Tibial nerve (tissue), 4 donors: Measurements from ENCODE around the gene PDZD8. TPM values are rescaled to one million over a fixed set of nuclear protein-coding genes. Genes with fewer than 3 reads are reported as not detected.

Experiments
- DNase-seq, 2 donors: peaks; one replicate each; pipeline ENCODE4 v3.0.0-alpha.2; 2019; ENCODE audit warnings: low spot score in 2 of 2
- H3K27ac ChIP-seq, 4 donors: fragments of 200-600 bp; sonication (generic) in 3 of 4; one replicate each; pipeline ENCODE4 v1.5.1; 2017 to 2019; ENCODE audit warnings: mild to moderate bottlenecking in 1 of 4
- H3K27me3 ChIP-seq, 2 donors: fragments of 200-600 bp; sonication (generic) in 1 of 2; one replicate each; pipeline versions ENCODE4 v1.5.1 to v1.6.0; 2017 to 2019
- H3K36me3 ChIP-seq, 3 donors: fragments of 200-600 bp; sonication (generic); one replicate each; pipeline ENCODE4 v1.5.1; 2018 to 2019
- H3K4me1 ChIP-seq, 4 donors: fragments of 200-600 bp; sonication (generic) in 3 of 4; one replicate each; pipeline ENCODE4 v1.5.1; 2017 to 2019
- H3K4me3 ChIP-seq, 4 donors: fragments of 200-600 bp; sonication (generic) in 3 of 4; one replicate each; pipeline ENCODE4 v1.5.1; 2017 to 2019; ENCODE audit warnings: mild to moderate bottlenecking in 1 of 4, moderate library complexity in 1 of 4
- H3K9me3 ChIP-seq, 4 donors: fragments of 200-600 bp; sonication (generic) in 3 of 4; one replicate each; pipeline ENCODE4 v1.5.1; 2017 to 2019
- EP300 ChIP-seq, 2 donors: sonication (generic); formaldehyde crosslinking; IDR thresholded peaks; one replicate each; pipeline ENCODE4 v1.6.1; 2017; ENCODE audit warnings: antibody characterized with exemption in 2 of 2, mild to moderate bottlenecking in 1 of 2
- POLR2A ChIP-seq, 2 donors: fragments of 450-650 bp; IDR thresholded peaks; one replicate each; pipeline ENCODE4 v1.6.1; 2017; ENCODE audit warnings: antibody characterized with exemption in 2 of 2, mild to moderate bottlenecking in 2 of 2, moderate library complexity in 2 of 2
- WGBS, 2 donors: methylation state at CpG; one replicate each; pipeline ENCODE4 v1.1.5; 2018; 5-methylcytosine and 5-hydroxymethylcytosine counted together
- total RNA-seq, 4 donors: library from RNA; depleted of rRNA; stranded (reverse); fragments of >200 nt; gene quantifications; one replicate each; pipeline ENCODE4 v1.1.0, GENCODE V29; 2016
- TF ChIP-seq, protein P1 (sequence below), 5 experiments: fragments of 200-600 bp in 3 of 5; fragments of 450-650 bp in 2 of 5; sonication (generic) in 3 of 5; IDR thresholded peaks; one replicate each; pipeline ENCODE4 v1.5.1; 2016 to 2019; ENCODE audit warnings: antibody characterized with exemption in 5 of 5, mild to moderate bottlenecking in 3 of 5, moderate library complexity in 2 of 5

The PDZD8 gene
- total RNA-seq, 4 donors from 2014 or later: 29.4 to 33.3 (median 31.7) TPM

DNA sequence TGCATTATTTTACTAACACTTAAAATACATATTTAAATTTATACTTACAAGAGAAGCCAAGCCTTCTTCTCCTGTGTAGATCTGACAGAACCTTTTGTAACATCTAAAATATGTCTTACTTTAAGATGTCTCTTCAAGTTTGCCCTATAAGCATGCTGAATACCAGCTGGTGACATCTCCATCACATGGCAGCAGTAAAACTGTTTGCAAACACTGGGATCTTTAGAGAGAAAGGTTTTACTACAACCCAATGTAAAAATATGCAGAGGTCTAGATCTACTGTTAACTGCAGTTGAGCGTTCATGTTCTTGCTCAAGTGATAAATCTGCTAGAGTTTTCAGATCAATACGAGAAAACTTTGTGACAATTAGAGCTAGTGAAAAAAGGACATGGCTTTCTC, 23.2 kb downstream of the PDZD8 start:
- Histone ChIP-seq H3K27ac (no peak overlapping the region), H3K4me1 (peaks cover 0 to 26% (median 6%) of the 10 kb centered on the region in 4 donors), H3K4me3 (no peak overlapping the region), H3K9me3 (no peaks in the 10 kb centered on the region), H3K27me3 (no peaks in the 10 kb centered on the region), H3K36me3 (no peaks in the 10 kb centered on the region)
- no peak for DNase-seq
- WGBS, 2 donors: 84 to 95% methylated on average over 2 of the region's 2 CpGs
- TF ChIP-seq POLR2A (IDR thresholded peaks at IDR 0.05) (no peak), EP300 (IDR thresholded peaks at IDR 0.05) (no peak)
- TF ChIP-seq, protein P1, sequence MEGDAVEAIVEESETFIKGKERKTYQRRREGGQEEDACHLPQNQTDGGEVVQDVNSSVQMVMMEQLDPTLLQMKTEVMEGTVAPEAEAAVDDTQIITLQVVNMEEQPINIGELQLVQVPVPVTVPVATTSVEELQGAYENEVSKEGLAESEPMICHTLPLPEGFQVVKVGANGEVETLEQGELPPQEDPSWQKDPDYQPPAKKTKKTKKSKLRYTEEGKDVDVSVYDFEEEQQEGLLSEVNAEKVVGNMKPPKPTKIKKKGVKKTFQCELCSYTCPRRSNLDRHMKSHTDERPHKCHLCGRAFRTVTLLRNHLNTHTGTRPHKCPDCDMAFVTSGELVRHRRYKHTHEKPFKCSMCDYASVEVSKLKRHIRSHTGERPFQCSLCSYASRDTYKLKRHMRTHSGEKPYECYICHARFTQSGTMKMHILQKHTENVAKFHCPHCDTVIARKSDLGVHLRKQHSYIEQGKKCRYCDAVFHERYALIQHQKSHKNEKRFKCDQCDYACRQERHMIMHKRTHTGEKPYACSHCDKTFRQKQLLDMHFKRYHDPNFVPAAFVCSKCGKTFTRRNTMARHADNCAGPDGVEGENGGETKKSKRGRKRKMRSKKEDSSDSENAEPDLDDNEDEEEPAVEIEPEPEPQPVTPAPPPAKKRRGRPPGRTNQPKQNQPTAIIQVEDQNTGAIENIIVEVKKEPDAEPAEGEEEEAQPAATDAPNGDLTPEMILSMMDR (IDR thresholded peaks at IDR 0.05): no peak

DNA sequence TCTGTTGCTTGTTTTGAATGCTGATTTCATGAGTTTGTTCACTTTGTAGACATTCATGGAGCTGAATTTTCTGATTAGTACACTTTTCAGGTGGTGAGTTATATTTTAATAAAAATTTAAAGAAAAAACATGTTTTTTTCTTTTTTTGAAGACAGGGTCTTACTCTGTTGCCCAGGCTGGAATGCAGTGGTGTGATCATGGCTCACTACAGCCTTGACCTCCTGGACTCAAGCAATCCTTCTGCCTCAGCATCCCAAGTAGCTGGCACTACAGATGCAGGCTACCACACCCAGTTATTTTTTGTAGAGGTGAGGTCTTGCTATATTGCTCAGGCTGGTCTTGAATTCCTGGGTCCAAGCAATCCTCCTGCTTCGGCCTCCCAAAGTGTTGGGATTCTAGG, 23.7 kb downstream of the PDZD8 start:
- H3K27ac ChIP-seq: no peak overlapping the region
- WGBS, 2 donors: 100% methylated on average over 1 of the region's 1 CpG

DNA sequence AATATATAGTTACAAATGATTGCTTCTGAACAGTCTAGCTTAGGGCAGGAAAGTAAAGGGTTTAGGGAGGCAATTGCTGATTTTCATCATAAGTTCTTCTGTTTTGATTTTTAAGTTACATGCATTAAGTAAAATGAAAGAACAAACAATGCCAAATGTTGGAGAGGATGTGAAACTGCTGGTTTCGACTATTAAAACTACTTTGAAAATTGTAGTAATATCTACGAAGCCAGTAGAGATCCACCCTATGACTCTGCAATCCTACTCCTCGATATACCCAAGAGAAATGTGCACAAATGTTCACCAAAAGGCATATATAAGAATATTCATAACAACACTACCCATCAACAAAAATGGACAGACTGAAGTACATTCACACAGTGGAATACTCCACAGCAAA, 24.3 kb downstream of the PDZD8 start:
- Histone ChIP-seq H3K9me3 (no peaks in the 10 kb centered on the region), H3K4me3 (no peak overlapping the region), H3K27me3 (no peaks in the 10 kb centered on the region), H3K27ac (no peak overlapping the region), H3K4me1 (peaks cover 0 to 25% (median 6%) of the 10 kb centered on the region in 4 donors), H3K36me3 (no peaks in the 10 kb centered on the region)
- no peak for DNase-seq
- 83 to 86% methylated on average over 3 of the region's 3 CpGs for WGBS, 2 donors
- TF ChIP-seq EP300 (IDR thresholded peaks at IDR 0.05): no peak
- TF ChIP-seq, protein P1 (IDR thresholded peaks at IDR 0.05): no peak

More for the DNA sequence above, 23.7 kb downstream of the PDZD8 start:
- peaks cover 0 to 26% (median 6%) of the 10 kb centered on the region in 4 donors for H3K4me1 ChIP-seq
- H3K36me3 ChIP-seq: no peaks in the 10 kb centered on the region
- no peaks in the 10 kb centered on the region for H3K9me3 ChIP-seq
- TF ChIP-seq EP300 (IDR thresholded peaks at IDR 0.05): no peak
- no peak overlapping the region for H3K4me3 ChIP-seq
- no peaks in the 10 kb centered on the region for H3K27me3 ChIP-seq
- DNase-seq: no peak

DNA sequence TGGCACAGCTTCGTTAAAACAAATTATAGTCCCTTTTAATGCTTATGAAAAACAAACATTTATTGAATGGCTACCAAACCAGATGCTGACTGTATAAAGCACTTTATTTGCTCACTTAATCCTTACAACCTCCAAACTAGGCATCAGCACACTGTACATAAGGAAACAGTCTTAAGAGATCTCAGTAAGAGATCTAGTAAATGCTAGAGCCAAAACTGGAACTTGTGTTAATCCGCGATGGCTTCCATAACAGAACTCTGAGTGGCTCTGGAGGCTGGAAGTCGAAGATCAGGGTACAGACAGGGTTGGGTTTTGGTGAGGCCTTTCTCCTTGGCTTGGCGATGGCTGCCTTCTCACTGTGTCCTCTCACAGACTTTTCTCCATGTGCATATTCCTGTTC, 27.0 kb downstream of the PDZD8 start:
- Histone ChIP-seq H3K36me3 (no peaks in the 10 kb centered on the region), H3K27me3 (no peaks in the 10 kb centered on the region), H3K4me1 (peaks cover 0 to 8% (median 0%) of the 10 kb centered on the region in 4 donors), H3K9me3 (no peaks in the 10 kb centered on the region), H3K4me3 (no peak overlapping the region), H3K27ac (no peak overlapping the region)
- 93% methylated on average over 5 of the region's 5 CpGs for WGBS, 2 donors
- TF ChIP-seq POLR2A (IDR thresholded peaks at IDR 0.05) (no peak), EP300 (IDR thresholded peaks at IDR 0.05) (no peak)
- TF ChIP-seq, protein P1 (IDR thresholded peaks at IDR 0.05): no peak
- no peak for DNase-seq

DNA sequence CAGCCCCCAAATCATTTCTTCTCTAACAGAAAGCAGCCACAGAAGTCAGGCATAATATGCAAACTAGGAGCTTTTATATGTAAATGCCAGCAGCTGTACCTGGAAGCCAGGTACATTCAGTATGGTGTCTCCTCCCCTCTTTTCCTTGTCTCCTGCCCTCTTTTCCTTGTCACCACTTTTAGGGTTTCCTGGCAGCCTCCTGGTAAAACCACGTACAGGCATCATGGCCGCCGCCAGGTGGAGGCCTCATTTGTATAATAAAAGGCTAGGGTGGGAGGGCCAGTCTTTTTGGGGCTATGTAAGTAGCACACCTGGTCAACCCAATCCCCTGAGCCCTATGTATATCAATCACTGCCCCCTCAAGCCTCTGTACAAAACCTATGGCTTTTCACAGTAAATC, 28.7 kb downstream of the PDZD8 start:
- 90 to 95% methylated on average over 3 of the region's 3 CpGs for WGBS, 2 donors
- TF ChIP-seq, protein P1 (IDR thresholded peaks at IDR 0.05): no peak
- TF ChIP-seq EP300 (IDR thresholded peaks at IDR 0.05): no peak

DNA sequence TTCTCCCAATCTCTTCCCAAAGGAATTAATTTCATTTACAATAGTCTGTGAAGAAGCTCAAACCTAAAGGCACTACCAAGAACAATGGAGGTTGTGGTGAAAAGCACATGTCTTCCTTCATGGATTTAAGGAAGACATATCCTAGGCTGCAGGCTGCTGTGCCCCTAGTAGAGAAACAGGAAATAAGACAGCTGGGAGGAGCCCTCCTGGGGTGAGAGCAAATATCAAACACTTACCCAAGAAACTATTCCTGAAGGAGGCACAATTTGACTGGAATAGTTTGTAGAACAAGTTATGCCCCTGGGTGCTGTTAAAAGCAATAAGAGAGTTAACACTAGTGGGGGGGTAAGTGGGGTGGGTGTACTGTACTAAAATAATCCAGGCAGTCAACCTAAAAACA, 30.1 kb downstream of the PDZD8 start:
- H3K4me1 ChIP-seq: peaks cover 0 to 16% (median 3%) of the 10 kb centered on the region in 4 donors
- H3K4me3 ChIP-seq: no peak overlapping the region
- no peaks in the 10 kb centered on the region for H3K27me3 ChIP-seq
- no peaks in the 10 kb centered on the region for H3K36me3 ChIP-seq
- no peak overlapping the region for H3K27ac ChIP-seq
- DNase-seq: no peak
- no peaks in the 10 kb centered on the region for H3K9me3 ChIP-seq
- no peak for TF ChIP-seq EP300 (IDR thresholded peaks at IDR 0.05)
- TF ChIP-seq, protein P1 (IDR thresholded peaks at IDR 0.05): no peak
- no peak for TF ChIP-seq POLR2A (IDR thresholded peaks at IDR 0.05)

More for the DNA sequence above, 28.7 kb downstream of the PDZD8 start:
- no peak for DNase-seq
- H3K27ac ChIP-seq: no peak overlapping the region
- peaks cover 0 to 16% (median 3%) of the 10 kb centered on the region in 4 donors for H3K4me1 ChIP-seq
- no peaks in the 10 kb centered on the region for H3K9me3 ChIP-seq
- no peak overlapping the region for H3K4me3 ChIP-seq
- H3K36me3 ChIP-seq: no peaks in the 10 kb centered on the region
- no peaks in the 10 kb centered on the region for H3K27me3 ChIP-seq
